Retinal pigment epithelial cell (primary cell): ENCODE measurements around the gene CCDC83.
A peak's percentile ranks its signal among the peaks of the same experiment; 100 is the strongest.

Source experiments
- DNase-seq: peaks from one replicate; pipeline ENCODE4 v3.0.0-alpha.2; 2010; ENCODE audit warnings: low read depth
- H3K4me3 ChIP-seq: 2 replicates; pipeline ENCODE4 v1.5.1; 2011; ENCODE audit warnings: mild to moderate bottlenecking, low read length, control low read depth, moderate library complexity
- CTCF ChIP-seq: conservative IDR thresholded peaks from 2 replicates; pipeline ENCODE4 v1.5.1; 2011; ENCODE audit warnings: low read depth, low read length, control low read depth, inconsistent platforms

Gene CCDC83

GRCh38 chr11:85930879-85931366 lies 75.7 kb downstream of the CCDC83 start:
- H3K4me3 ChIP-seq, result no peak overlapping the region
- TF ChIP-seq CTCF, result no peak
- no peak for DNase-seq

- no peak overlapping the region for H3K4me3 ChIP-seq
- no peak for DNase-seq
- no peak for TF ChIP-seq CTCF
These were observed 79.5 kb downstream of the CCDC83 start for GRCh38 chr11:85934596-85935169.

GRCh38 chr11:85935751-85936150 lies 80.6 kb downstream of the CCDC83 start:
- no peak overlapping the region for H3K4me3 ChIP-seq
- DNase-seq, result no peak
- no peak for TF ChIP-seq CTCF

GRCh38 chr11:85937835-85938234 lies 82.7 kb downstream of the CCDC83 start:
- TF ChIP-seq CTCF, result no peak
- no peak for DNase-seq
- no peak overlapping the region for H3K4me3 ChIP-seq

- no peak overlapping the region for H3K4me3 ChIP-seq
- TF ChIP-seq CTCF, result no peak
- DNase-seq, result no peak
These were observed 84.2 kb downstream of the CCDC83 start for GRCh38 chr11:85939099-85940015.

- no peak for DNase-seq
- H3K4me3 ChIP-seq, result no peak overlapping the region
- TF ChIP-seq CTCF, result peak; percentile 74
These were observed 86.3 kb downstream of the CCDC83 start for GRCh38 chr11:85941380-85941973.
